OCI-LY7 (cell line): Measurements from ENCODE around the gene NINJ2. TPM values are rescaled to one million over a fixed set of nuclear protein-coding genes. Genes with fewer than 3 reads are reported as not detected.

Source experiments
- BruUV-seq: library from RNA; stranded (reverse); fragments of 400-500 nt; replicated peaks from 2 replicates; lab custom pipeline; 2021; lab: Mats Ljungman, UMichigan
- CTCF ChIA-PET: fragments of 300-600 bp; sonication (Branson Sonifier 250); formaldehyde crosslinking; loops from one replicate; lab custom pipeline; 2022; ENCODE audit warnings: antibody characterized with exemption; ENCODE audit not compliant: unreplicated experiment; lab: Charles Lee
- POLR2A ChIA-PET: fragments of 300-600 bp; sonication (Branson Sonifier 250); formaldehyde crosslinking; loops from one replicate; lab custom pipeline; 2022; ENCODE audit warnings: antibody characterized with exemption; lab: Charles Lee
- DNase-seq: peaks from one replicate; pipeline ENCODE4 v3.0.0-alpha.2; 2015; ENCODE audit warnings: low spot score
- H2AFZ ChIP-seq: fragments of 200-600 bp; sonication (generic), shearing (Covaris generic); 2 replicates; pipeline ENCODE4 v1.6.1; 2014; ENCODE audit warnings: mild to moderate bottlenecking, antibody characterized with exemption, low read length, moderate library complexity
- H3K27ac ChIP-seq: fragments of 200-600 bp; sonication (generic); 2 replicates; pipeline ENCODE4 v1.5.1; 2014; ENCODE audit warnings: mixed run types, low read depth, mild to moderate bottlenecking, moderate library complexity, low read length, inconsistent platforms; ENCODE audit not compliant: poor library complexity, severe bottlenecking
- H3K36me3 ChIP-seq: fragments of 200-600 bp; sonication (generic); 2 replicates; pipeline ENCODE4 v1.6.1; 2014; ENCODE audit warnings: mild to moderate bottlenecking, antibody characterized with exemption, low read length, moderate library complexity, mixed read lengths; ENCODE audit not compliant: insufficient read depth
- H3K4me1 ChIP-seq: fragments of 200-600 bp; sonication (generic); 2 replicates; pipeline ENCODE4 v1.5.1; 2014; ENCODE audit warnings: mild to moderate bottlenecking, low read length; ENCODE audit not compliant: insufficient read depth, poor library complexity, severe bottlenecking
- H3K4me2 ChIP-seq: fragments of 200-600 bp; sonication (generic); 2 replicates; pipeline ENCODE4 v1.6.1; 2014; ENCODE audit warnings: mild to moderate bottlenecking, low read length
- H3K4me3 ChIP-seq: fragments of 200-600 bp; sonication (generic); 2 replicates; pipeline ENCODE4 v1.5.1; 2014; ENCODE audit warnings: mild to moderate bottlenecking, low read depth, low read length; ENCODE audit not compliant: poor library complexity, severe bottlenecking
- H3K79me2 ChIP-seq: fragments of 200-600 bp; sonication (generic); 2 replicates; pipeline ENCODE4 v1.6.1; 2016; ENCODE audit warnings: low read depth, mild to moderate bottlenecking, low read length, moderate library complexity, mixed read lengths; ENCODE audit not compliant: insufficient read depth
- H3K9me2 ChIP-seq: fragments of 200-600 bp; sonication (generic); 2 replicates; pipeline ENCODE4 v1.6.1; 2016; ENCODE audit warnings: mild to moderate bottlenecking, low read length, mixed read lengths; ENCODE audit not compliant: insufficient read depth
- H3K9me3 ChIP-seq: fragments of 200-600 bp; sonication (generic); 2 replicates; pipeline ENCODE4 v1.6.1; 2014; ENCODE audit warnings: mild to moderate bottlenecking, mixed run types, low read length, mixed read lengths
- H4K20me1 ChIP-seq: fragments of 200-600 bp; sonication (generic); 2 replicates; pipeline ENCODE4 v1.6.1; 2014; ENCODE audit warnings: mild to moderate bottlenecking, antibody characterized with exemption, low read length, moderate library complexity, mixed read lengths; ENCODE audit not compliant: insufficient read depth
- EZH2phosphoT487 ChIP-seq: fragments of 200-600 bp; sonication (generic); IDR thresholded peaks from 2 replicates; pipeline ENCODE4 v1.6.1; 2018; ENCODE audit warnings: low read depth, borderline replicate concordance, mild to moderate bottlenecking, mixed run types, antibody characterized with exemption, low read length, moderate library complexity, mixed read lengths
- intact Hi-C: fragments of 100-400 bp; cut with micrococcal nuclease; formaldehyde crosslinking; loops from one replicate; pipeline ENCODE4 v1.10.0; 2022; ENCODE audit not compliant: unreplicated experiment
- total RNA-seq, 2 experiments: library from RNA; depleted of rRNA in 1 of 2; stranded (reverse); fragments of >200 nt in 1 of 2; shearing (Covaris generic) in 1 of 2; gene quantifications; 2 replicates each; pipeline ENCODE4 v1.2.3, GENCODE V29; 2014 to 2022
- TF ChIP-seq, protein P1 (sequence below): fragments of 200-600 bp; sonication (generic); conservative IDR thresholded peaks from 2 replicates; pipeline ENCODE4 v1.5.1; 2014; ENCODE audit warnings: mild to moderate bottlenecking, antibody characterized with exemption, low read length, moderate library complexity, mixed read lengths

Gene NINJ2
- total RNA-seq, 2 experiments from 2014 or later, result 0.79 to 4.4 TPM

DNA sequence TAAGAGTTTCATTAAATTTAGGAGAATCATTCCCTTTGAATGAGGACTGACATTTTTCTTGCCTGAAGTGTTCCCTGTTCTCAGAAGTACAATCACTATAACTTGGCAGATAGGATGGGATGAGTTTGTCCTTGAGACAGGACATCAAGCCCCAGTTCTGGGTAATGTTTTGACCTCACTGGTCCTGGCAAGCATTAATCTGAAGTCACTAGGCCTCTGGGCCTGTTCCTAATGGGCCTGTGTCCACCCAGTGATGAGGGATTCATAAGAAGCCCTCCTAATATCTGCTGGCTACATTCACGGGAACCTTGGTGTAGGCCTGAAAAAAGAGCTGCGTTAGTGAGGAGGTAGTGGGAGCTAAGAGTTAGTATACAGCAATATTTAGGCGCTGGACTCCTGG, 37.2 kb downstream of the NINJ2 start:
- ChIA-PET CTCF (no interaction called here), POLR2A (interaction anchor here (1.1 to 3.7 kb wide), 2 partner anchors 12 to 124 kb away, joined by 5 to 10 read pairs; no protein-coding TSS in a partner anchor)
- DNase-seq, result no peak
- intact Hi-C loops, result no loop called here
- Histone ChIP-seq H3K4me3 (no peak overlapping the region), H3K4me2 (no peak overlapping the region), H3K9me2 (no peaks in the 10 kb centered on the region), H2AFZ (no peak overlapping the region), H4K20me1 (no peaks in the 10 kb centered on the region), H3K79me2 (no peaks in the 10 kb centered on the region), H3K27ac (no peak overlapping the region), H3K4me1 (peaks cover 8% of the 10 kb centered on the region), H3K36me3 (no peaks in the 10 kb centered on the region), H3K9me3 (no peaks in the 10 kb centered on the region)
- no TSS peak for BruUV-seq
- TF ChIP-seq EZH2phosphoT487, result no peak
- TF ChIP-seq, protein P1, sequence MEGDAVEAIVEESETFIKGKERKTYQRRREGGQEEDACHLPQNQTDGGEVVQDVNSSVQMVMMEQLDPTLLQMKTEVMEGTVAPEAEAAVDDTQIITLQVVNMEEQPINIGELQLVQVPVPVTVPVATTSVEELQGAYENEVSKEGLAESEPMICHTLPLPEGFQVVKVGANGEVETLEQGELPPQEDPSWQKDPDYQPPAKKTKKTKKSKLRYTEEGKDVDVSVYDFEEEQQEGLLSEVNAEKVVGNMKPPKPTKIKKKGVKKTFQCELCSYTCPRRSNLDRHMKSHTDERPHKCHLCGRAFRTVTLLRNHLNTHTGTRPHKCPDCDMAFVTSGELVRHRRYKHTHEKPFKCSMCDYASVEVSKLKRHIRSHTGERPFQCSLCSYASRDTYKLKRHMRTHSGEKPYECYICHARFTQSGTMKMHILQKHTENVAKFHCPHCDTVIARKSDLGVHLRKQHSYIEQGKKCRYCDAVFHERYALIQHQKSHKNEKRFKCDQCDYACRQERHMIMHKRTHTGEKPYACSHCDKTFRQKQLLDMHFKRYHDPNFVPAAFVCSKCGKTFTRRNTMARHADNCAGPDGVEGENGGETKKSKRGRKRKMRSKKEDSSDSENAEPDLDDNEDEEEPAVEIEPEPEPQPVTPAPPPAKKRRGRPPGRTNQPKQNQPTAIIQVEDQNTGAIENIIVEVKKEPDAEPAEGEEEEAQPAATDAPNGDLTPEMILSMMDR, result no peak

DNA sequence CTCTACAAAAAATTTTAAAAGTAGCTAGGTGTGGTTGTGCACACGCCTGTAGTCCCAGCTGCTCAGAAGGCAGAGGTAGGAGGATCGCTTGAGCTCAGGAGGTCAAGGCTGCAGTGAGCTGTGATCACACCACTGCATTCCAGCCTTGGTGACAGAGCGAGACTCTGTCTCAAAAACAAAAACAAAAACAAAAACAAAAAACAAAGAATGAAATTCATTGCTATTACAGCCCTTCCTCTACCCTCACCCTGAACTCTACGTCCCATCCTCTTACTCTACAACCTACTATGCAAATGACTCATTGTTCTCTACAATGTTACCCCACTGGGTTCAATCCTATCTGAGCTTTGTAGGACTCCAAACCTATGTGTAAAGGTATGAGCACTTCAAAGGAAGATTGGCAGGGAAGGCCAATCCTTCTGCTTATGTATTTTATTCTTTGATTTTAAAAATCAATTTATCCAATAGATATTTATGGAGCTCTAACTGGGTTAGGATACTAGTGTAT, 39.3 kb downstream of the NINJ2 start:
- POLR2A ChIA-PET, result interaction anchor here (0.6 to 3.7 kb wide), 2 partner anchors 9 to 113 kb away, joined by 4 to 10 read pairs; no protein-coding TSS in a partner anchor

More for the DNA sequence above, 39.3 kb downstream of the NINJ2 start:
- no peaks in the 10 kb centered on the region for H3K4me1 ChIP-seq
- no peak for DNase-seq
- no peak overlapping the region for H3K27ac ChIP-seq
- no peak overlapping the region for H3K4me3 ChIP-seq
- intact Hi-C loops, result no loop called here
- no peak overlapping the region for H3K4me2 ChIP-seq
- H3K79me2 ChIP-seq, result no peaks in the 10 kb centered on the region
- H3K9me3 ChIP-seq, result no peaks in the 10 kb centered on the region
- H3K36me3 ChIP-seq, result no peaks in the 10 kb centered on the region
- CTCF ChIA-PET, result interaction anchor here (2.0 kb wide), 1 partner anchor 9 kb away, joined by 8 read pairs; no protein-coding TSS in a partner anchor
- no peaks in the 10 kb centered on the region for H3K9me2 ChIP-seq
- BruUV-seq, result no TSS peak
- H4K20me1 ChIP-seq, result no peaks in the 10 kb centered on the region
- no peak overlapping the region for H2AFZ ChIP-seq
- TF ChIP-seq, protein P1, result no peak
- no peak for TF ChIP-seq EZH2phosphoT487
